Measurements from ENCODE around the gene TRAF1.

Gene TRAF1

DNA sequence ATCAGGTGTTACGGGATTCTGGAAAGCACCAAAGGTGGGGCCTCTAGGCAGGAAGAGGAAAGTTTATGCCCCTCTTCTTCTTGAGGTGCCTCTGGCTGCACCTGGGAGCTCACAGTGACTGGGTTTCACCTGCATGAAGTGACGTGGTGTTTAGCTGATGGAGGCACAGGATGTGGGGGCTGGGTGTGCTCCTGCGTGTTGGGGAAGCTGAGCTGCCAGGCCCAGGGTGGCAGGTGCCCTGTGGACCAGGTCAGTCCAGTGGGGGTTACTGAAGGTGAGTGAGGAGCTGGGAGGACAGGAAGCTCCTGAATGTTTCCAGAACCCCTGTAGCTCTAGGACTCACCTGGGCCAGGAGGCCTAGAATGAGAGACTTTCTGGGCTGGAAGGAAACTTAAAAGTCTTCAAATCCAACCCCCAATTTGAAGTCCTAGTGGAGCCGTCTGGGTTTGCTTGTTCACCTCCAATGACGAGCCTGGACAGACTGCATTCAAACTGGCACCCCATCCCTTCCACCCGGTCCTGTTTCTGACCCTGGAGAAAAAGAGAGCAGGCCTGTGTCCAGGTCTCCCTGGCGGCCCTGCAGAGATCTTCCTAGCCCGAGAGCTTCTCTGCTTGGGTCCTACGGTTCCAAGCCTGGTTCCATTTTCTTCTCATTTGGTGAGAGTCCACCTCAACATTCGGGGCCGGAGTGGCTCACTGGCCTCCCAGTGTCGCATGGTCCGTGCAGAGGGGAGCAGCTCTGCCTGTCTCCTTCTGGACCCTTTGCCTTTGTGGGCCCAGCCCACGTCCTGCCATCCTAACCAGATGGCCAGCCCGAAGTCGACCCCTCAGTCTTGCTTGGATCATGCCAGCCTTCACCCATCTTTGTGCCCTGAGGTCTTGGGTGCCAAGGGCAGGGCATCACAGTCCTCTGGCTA lies 22.3 kb downstream of the TRAF1 start:
- Histone ChIP-seq H3K27ac (no peak overlapping the region), H3K36me3 (no peaks in the 10 kb centered on the region), H3K4me3 (ENCODE audit: low read depth, low read length) (no peak overlapping the region), H3K27me3 (ENCODE audit: insufficient read depth, low read depth, severe bottlenecking) (no peaks in the 10 kb centered on the region), H3K9me3 (ENCODE audit: severe bottlenecking) (no peaks in the 10 kb centered on the region)
- no peak for DNase-seq
- TF ChIP-seq, protein P1, sequence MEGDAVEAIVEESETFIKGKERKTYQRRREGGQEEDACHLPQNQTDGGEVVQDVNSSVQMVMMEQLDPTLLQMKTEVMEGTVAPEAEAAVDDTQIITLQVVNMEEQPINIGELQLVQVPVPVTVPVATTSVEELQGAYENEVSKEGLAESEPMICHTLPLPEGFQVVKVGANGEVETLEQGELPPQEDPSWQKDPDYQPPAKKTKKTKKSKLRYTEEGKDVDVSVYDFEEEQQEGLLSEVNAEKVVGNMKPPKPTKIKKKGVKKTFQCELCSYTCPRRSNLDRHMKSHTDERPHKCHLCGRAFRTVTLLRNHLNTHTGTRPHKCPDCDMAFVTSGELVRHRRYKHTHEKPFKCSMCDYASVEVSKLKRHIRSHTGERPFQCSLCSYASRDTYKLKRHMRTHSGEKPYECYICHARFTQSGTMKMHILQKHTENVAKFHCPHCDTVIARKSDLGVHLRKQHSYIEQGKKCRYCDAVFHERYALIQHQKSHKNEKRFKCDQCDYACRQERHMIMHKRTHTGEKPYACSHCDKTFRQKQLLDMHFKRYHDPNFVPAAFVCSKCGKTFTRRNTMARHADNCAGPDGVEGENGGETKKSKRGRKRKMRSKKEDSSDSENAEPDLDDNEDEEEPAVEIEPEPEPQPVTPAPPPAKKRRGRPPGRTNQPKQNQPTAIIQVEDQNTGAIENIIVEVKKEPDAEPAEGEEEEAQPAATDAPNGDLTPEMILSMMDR (IDR thresholded peaks at IDR 0.05; ENCODE audit: low read depth, low read length), result no peak

DNA sequence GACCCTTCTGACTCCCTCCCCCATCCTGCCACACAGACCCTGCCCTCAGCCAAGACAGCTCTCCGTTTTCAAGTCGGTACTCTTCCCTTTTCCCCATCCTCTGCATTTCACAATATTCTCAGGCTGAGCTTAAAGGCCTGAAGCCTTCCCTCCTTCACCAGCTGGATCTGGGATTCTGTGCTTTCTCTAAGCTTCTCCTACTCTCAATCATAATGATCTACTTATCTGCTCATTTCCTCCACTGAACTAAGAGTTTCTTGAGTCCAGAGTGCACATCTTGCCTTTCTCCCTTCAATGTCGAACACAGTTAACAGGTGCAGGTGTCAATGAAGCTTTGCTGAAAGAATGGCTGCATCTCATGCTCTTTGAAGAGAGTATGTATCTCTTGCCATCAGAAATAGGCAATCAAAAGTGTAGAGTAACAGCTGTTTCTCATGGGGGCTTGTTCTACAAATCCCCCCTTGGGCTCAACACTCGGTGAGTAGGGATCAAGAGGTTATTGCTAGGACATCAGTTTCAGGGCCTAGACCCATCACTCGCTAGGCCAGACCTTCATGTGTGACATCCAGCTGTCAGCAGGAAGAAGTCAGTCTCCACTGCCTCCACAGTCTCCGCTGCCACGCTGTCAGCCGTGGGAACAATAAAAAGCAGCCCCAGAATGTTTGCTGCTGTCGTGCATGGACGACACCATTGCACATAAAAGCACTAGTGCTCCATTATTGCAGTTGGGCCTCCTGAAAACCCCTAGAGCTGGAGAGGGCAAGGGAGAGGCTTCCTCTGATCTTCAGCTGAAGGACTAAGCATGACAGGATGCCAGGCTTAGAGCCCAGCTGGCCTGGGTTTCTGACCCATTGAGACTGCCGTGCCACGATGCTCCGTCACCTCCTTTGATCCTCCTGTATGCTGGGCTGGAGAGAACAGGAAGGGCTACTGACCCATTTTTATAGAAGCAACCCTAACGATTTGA lies 23.7 kb downstream of the TRAF1 start:
- Histone ChIP-seq H3K27me3 (ENCODE audit: insufficient read depth, low read depth, severe bottlenecking) (no peaks in the 10 kb centered on the region), H3K4me3 (ENCODE audit: low read depth, low read length) (no peak overlapping the region), H3K36me3 (no peaks in the 10 kb centered on the region), H3K9me3 (ENCODE audit: severe bottlenecking) (no peaks in the 10 kb centered on the region), H3K27ac (peak overlapping the region; percentile 30)
- TF ChIP-seq, protein P1 (IDR thresholded peaks at IDR 0.05; ENCODE audit: low read depth, low read length), result no peak
- peak; percentile 41 for DNase-seq

GRCh38 chr9:120901755-120902568 lies 24.6 kb downstream of the TRAF1 start:
- Histone ChIP-seq H3K36me3 (no peaks in the 10 kb centered on the region), H3K9me3 (ENCODE audit: severe bottlenecking) (no peaks in the 10 kb centered on the region), H3K4me3 (ENCODE audit: low read depth, low read length) (no peak overlapping the region), H3K27ac (no peak overlapping the region), H3K27me3 (ENCODE audit: insufficient read depth, low read depth, severe bottlenecking) (no peaks in the 10 kb centered on the region)
- TF ChIP-seq, protein P1 (IDR thresholded peaks at IDR 0.05; ENCODE audit: low read depth, low read length), result no peak
- no peak for DNase-seq

DNA sequence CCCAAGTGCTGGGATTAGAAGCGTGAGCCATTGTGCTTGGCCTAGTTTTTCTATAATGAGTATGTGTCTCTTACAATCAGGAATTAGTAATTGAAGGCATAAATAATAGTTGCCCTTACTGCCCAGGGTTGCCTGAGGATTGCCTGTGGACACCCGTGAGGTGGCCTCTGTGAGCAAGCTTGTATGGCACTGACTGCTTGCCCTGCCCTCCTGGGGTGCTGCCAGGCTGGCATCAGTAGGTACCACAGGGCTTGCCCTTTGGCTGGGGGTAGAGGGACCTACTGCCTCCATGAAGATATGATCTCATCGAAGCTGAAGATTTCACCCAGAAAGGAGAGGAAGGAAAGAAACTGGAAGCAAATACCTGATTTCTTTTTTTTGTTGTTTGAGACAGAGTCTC lies 25.8 kb downstream of the TRAF1 start:
- Histone ChIP-seq H3K27me3 (ENCODE audit: insufficient read depth, low read depth, severe bottlenecking) (no peaks in the 10 kb centered on the region), H3K36me3 (no peaks in the 10 kb centered on the region), H3K4me3 (ENCODE audit: low read depth, low read length) (no peak overlapping the region), H3K9me3 (ENCODE audit: severe bottlenecking) (no peaks in the 10 kb centered on the region), H3K27ac (no peak overlapping the region)
- no peak for DNase-seq
- TF ChIP-seq, protein P1 (IDR thresholded peaks at IDR 0.05; ENCODE audit: low read depth, low read length), result no peak

DNA sequence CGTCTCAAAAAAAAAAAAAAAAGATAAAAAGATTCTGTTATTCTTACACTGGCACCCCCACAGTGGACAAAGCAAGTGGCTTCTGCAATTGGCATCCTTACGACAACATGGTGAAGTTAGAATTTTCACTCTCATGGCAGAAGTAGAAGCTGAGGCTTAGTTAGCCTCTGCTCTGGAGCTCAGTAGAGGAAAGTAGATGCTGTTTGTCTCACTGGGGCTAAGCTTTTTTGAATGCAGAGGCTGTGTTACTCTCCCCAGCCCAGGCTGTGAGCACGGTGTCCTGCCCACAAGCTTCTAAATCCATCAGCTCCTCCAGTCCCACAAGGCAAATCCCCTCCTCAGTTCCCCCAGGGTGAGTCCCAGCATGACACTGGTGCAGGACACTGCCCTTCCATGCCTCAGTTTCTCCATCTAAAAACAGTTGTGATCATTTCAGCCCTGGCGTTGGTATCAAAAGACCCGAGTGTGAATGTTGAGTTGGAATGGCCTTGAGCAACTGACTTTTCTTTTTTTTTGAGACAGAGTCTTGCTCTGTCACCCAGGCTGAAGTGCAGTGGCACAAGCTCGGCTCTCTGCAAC lies 27.0 kb downstream of the TRAF1 start:
- Histone ChIP-seq H3K9me3 (ENCODE audit: severe bottlenecking) (no peaks in the 10 kb centered on the region), H3K4me3 (ENCODE audit: low read depth, low read length) (no peak overlapping the region), H3K36me3 (no peaks in the 10 kb centered on the region), H3K27me3 (ENCODE audit: insufficient read depth, low read depth, severe bottlenecking) (no peaks in the 10 kb centered on the region), H3K27ac (no peak overlapping the region)
- TF ChIP-seq, protein P1 (IDR thresholded peaks at IDR 0.05; ENCODE audit: low read depth, low read length), result no peak
- DNase-seq, result no peak
